ENCODE data around the gene PSMB2.

- TF ChIP-seq EZH2 (IDR thresholded peaks at IDR 0.05; ENCODE audit: insufficient read depth, poor library complexity, severe bottlenecking) (no peak), EZH2phosphoT487 (IDR thresholded peaks at IDR 0.05; ENCODE audit: insufficient read depth, low read depth) (no peak)
Measured at GRCh38 chr1:35591211-35591610, 50.1 kb downstream of the PSMB2 start.

Data from GM23248 (cell line).